Astrocyte of the cerebellum (primary cell): ENCODE results near the gene IL17RE.
"Not testable (repeated sequence)": the region's sequence is repeated elsewhere in the genome, so short reads cannot be mapped to it uniquely, and the experiment has no call there.

Experiments
- DNase-seq: peaks from one replicate; pipeline ENCODE4 v3.0.0-alpha.2; 2011; ENCODE audit warnings: low read depth
- H3K4me3 ChIP-seq: 2 replicates; pipeline ENCODE4 v1.5.1; 2011; ENCODE audit warnings: mild to moderate bottlenecking, low read depth, low read length, moderate library complexity
- CTCF ChIP-seq: IDR thresholded peaks from 2 replicates; pipeline ENCODE4 v1.5.1; 2012; ENCODE audit warnings: low read length, low read depth, moderate library complexity, mild to moderate bottlenecking; ENCODE audit errors: missing control alignments
- in situ Hi-C: cut with HindIII; loops from 2 replicates; pipeline ENCODE4 v1.10.0; 2017; ENCODE audit warnings: low sequenced_read_pairs

Gene IL17RE

DNA sequence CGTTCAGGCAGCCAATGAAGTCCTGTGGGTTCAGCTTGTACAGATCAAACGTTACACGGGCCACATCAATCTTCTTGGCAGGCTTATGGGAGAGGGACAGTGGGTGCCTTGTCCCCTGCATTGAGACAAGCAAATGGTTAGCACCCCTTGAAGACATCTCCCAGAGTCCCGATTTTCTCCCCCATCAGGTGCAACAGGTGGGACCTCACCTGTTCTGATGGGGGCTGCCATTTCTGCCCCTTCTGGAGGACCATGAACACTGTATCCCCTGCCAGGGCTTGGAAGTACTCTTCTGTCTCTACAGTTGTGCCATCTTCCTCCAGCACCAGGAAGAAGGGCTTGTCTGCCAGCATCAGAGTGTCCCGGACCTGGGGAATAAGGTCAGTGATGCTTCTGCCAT lies 32.7 kb upstream of the IL17RE start:
- H3K4me3 ChIP-seq, result no peak overlapping the region
- in situ Hi-C loops, result no loop called here
- DNase-seq, result no peak
- TF ChIP-seq CTCF, result no peak

DNA sequence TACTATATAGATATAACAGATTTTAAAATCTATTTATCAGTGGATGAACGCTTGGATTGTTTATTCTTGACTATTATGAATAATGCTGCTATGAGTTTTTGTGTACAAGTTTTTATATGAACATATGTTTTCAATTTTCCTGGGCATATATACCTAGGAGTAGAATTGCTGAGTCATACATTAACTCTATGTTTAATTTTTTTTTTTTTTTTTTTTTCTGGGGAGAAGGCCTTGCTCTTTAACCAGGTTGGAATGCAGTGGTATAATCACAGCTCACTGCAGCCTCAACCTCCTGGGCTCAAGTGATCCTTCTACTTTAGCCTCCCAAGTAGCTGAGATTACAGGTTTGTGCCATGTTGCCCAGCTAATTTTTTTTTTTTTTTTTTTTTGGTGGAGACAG lies 31.7 kb upstream of the IL17RE start:
- no peak overlapping the region for H3K4me3 ChIP-seq
- DNase-seq, result no peak
- in situ Hi-C loops, result no loop called here
- no peak for TF ChIP-seq CTCF

GRCh38 chr3:9872067-9872466 lies 30.6 kb upstream of the IL17RE start:
- H3K4me3 ChIP-seq, in situ Hi-C loops, DNase-seq: not testable (repeated sequence)

DNA sequence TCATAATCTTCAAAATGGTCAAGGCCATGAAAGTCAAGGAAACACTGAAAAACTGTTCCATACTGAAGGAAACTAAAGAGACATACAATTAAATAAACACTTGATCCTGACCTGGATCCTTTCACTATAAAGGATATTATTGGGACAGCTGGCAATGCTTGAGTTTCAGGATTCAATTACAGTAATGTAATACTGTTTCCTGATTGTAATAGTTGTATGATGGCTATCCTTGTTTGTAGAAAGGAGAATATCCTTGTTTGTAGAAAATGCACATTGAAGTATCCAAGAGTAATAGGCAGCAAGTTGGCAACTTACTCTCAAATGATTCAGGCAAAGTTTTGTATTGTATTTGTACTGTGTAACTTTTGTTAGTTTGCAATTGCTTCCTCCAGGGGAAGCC lies 27.2 kb upstream of the IL17RE start:
- in situ Hi-C loops, result no loop called here
- DNase-seq, result no peak
- no peak overlapping the region for H3K4me3 ChIP-seq
- no peak for TF ChIP-seq CTCF

DNA sequence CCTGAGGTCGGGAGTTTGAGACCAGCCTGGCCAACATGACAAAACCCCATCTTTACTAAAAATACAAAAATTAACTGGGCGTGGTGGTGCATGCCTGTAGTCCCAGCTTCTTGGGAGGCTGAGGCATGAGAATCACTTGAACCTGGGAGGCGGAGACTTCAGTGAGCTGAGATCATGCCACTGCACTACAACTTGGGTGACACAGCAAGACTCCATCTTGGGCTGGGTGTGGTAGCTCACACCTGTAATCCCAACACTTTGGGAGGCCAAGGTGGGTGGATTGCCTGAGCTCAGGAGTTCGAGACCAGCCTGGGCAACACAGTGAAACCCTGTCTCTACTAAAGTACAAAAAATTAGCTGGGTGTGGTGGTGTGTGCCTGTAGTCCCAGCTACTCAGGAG lies 26.4 kb upstream of the IL17RE start:
- DNase-seq, H3K4me3 ChIP-seq, in situ Hi-C loops: not testable (repeated sequence)

GRCh38 chr3:9876991-9877390 lies 25.7 kb upstream of the IL17RE start:
- in situ Hi-C loops, result no loop called here
- no peak for DNase-seq
- no peak overlapping the region for H3K4me3 ChIP-seq
- TF ChIP-seq CTCF, result no peak

DNA sequence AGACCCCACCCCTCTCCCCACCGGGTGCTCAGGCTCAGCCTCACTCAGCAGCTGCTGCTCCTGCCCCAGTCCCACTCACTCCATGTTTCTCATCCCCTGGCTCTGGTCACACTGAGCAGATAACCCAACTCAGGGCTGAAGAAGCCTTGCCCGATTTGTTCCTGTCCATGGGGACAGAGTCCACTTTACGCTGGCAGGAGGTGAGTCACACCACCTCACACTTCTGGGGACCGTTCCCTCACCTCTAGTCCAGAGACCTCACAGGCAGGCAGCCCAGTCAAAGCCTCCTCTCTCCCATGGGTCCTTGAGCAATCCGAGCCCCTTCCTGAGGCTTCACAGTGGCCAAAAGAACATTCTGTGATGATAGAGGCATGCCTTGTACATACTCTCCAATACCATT lies 23.9 kb upstream of the IL17RE start:
- DNase-seq, result no peak
- no peak for TF ChIP-seq CTCF
- no peak overlapping the region for H3K4me3 ChIP-seq
- in situ Hi-C loops, result no loop called here

DNA sequence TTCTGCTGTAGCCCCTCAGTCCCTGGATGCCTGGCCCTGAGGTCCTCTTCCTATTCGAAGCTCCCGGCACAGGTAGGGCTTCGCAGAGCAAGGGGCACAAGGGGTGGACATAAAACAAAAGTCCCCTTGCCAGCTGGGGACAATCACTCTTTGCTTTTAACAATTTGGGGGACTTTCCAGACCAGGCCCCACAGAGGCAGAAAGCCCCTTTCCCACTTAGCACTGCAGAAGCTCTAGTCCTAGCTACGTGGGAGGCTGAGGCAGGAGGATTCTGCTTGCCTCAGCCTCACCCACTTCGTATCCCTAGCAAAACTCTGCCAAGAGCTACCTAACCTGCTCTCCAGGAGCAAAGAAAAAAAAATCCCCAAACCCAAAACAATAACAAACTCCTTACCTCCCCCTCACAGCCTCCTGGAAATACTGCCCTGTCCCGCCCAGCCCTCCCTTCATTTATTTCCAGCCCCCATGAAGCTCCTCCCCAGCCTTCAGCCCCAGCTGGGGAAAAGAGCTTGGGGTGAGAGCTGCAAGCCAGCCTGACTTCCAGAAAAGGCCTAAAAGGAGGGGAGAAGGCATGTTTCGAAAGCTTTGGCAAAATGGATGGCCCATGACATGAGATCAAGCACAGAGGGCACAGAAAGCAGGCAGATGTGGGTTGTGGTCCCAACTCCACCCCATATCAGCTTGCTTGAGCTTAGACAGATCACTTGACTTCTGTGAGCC lies 22.7 kb upstream of the IL17RE start, which contains the start of gene CIDEC:
CIDEC (minus strand) TSS at position 424 of the 720 bp plus-strand sequence. CDS start 1,767 bp downstream, outside the sequence.
- no peak for DNase-seq
- in situ Hi-C loops, result loop anchor here (5.0 kb wide), 1 partner anchor 52 kb away; the partner anchor contains the start of gene CRELD1
- no peak within 1 kb of the TSS for H3K4me3 ChIP-seq
- TF ChIP-seq CTCF, result no peak
